WTC11 (cell line): ENCODE data around the gene MEF2B. TPM values are rescaled to one million over a fixed set of nuclear protein-coding genes. Genes with fewer than 3 reads are reported as not detected.

Source experiments
- ATAC-seq: fragments of 200-7000 bp; cut with Tn5 transposase; 2 replicates; pipeline ENCODE4 v1.10.0; 2021; ENCODE audit warnings: mild to moderate bottlenecking, moderate library complexity
- CTCF ChIA-PET: fragments of 300-600 bp; sonication (Branson Sonifier 250); formaldehyde crosslinking; loops from one replicate; lab custom pipeline; 2021; ENCODE audit warnings: antibody characterized with exemption; lab: Charles Lee
- POLR2A ChIA-PET: fragments of 350-600 bp; sonication (Branson Sonifier 250); formaldehyde crosslinking; loops from one replicate; lab custom pipeline; 2021; ENCODE audit warnings: antibody characterized with exemption; lab: Charles Lee
- DNase-seq: peaks from one replicate; pipeline ENCODE4 v3.0.0; 2021; ENCODE audit warnings: low spot score
- H3K27ac Mint-ChIP-seq: 2 replicates; pipeline ENCODE4 v1.8.0; 2021; ENCODE audit warnings: mixed read lengths
- H3K27me3 Mint-ChIP-seq: 2 replicates; pipeline ENCODE4 v1.8.0; 2021; ENCODE audit warnings: low read depth, mild to moderate bottlenecking, moderate library complexity, mixed read lengths
- H3K36me3 Mint-ChIP-seq: 2 replicates; pipeline ENCODE4 v1.8.0; 2021; ENCODE audit warnings: mixed read lengths
- H3K4me1 Mint-ChIP-seq: 2 replicates; pipeline ENCODE4 v1.8.0; 2022; ENCODE audit warnings: mixed read lengths
- H3K4me3 Mint-ChIP-seq: 2 replicates; pipeline ENCODE4 v1.8.0; 2021; ENCODE audit warnings: mild to moderate bottlenecking, moderate library complexity, mixed read lengths
- H3K9me3 Mint-ChIP-seq: 2 replicates; pipeline ENCODE4 v1.8.0; 2021; ENCODE audit warnings: mixed read lengths
- FOXJ3 ChIP-seq: sonication (generic); formaldehyde crosslinking; IDR thresholded peaks from 2 replicates; pipeline ENCODE4 v1.9.0; 2021; ENCODE audit warnings: missing genetic modification reagents, mild to moderate bottlenecking, borderline replicate concordance
- JAZF1 ChIP-seq: fragments of 250-450 bp; sonication (Bioruptor Pico); IDR thresholded peaks from 2 replicates; pipeline ENCODE4 v1.9.0; 2021; ENCODE audit warnings: moderate library complexity, mild to moderate bottlenecking, inconsistent platforms
- NFATC4 ChIP-seq: fragments of 250-450 bp; sonication (Bioruptor Pico); IDR thresholded peaks from 2 replicates; pipeline ENCODE4 v1.9.0; 2021; ENCODE audit warnings: mild to moderate bottlenecking
- NR1H2 ChIP-seq: sonication (generic); formaldehyde crosslinking; IDR thresholded peaks from 2 replicates; pipeline ENCODE4 v1.9.0; 2021; ENCODE audit warnings: mild to moderate bottlenecking, moderate library complexity, missing genetic modification reagents
- ZNF121 ChIP-seq: sonication (generic); formaldehyde crosslinking; IDR thresholded peaks from 2 replicates; pipeline ENCODE4 v1.8.0; 2023; ENCODE audit warnings: missing genetic modification reagents
- total RNA-seq: library from RNA; stranded (reverse); gene quantifications from 3 replicates; pipeline ENCODE4 v1.2.3, GENCODE V29; 2021
- TF ChIP-seq, protein P1 (sequence below): sonication (generic); formaldehyde crosslinking; IDR thresholded peaks from 2 replicates; pipeline ENCODE4 v1.8.1; 2023; ENCODE audit warnings: mild to moderate bottlenecking, missing genetic modification reagents, borderline replicate concordance
- TF ChIP-seq, protein P2 (sequence below): sonication (generic); formaldehyde crosslinking; IDR thresholded peaks from 2 replicates; pipeline ENCODE4 v1.8.1; 2022; ENCODE audit warnings: mild to moderate bottlenecking, missing genetic modification reagents, moderate library complexity, borderline replicate concordance
- TF ChIP-seq, protein P3 (sequence below): sonication (generic); formaldehyde crosslinking; IDR thresholded peaks from 2 replicates; pipeline ENCODE4 v1.8.1; 2023; ENCODE audit warnings: mild to moderate bottlenecking, missing genetic modification reagents
- TF ChIP-seq, protein P4 (sequence below): fragments of 250-450 bp; sonication (Bioruptor Pico); IDR thresholded peaks from 2 replicates; pipeline ENCODE4 v1.9.0; 2021; ENCODE audit warnings: mild to moderate bottlenecking, borderline replicate concordance
- TF ChIP-seq, protein P5 (sequence below): sonication (generic); formaldehyde crosslinking; IDR thresholded peaks from 2 replicates; pipeline ENCODE4 v1.8.0; 2022; ENCODE audit warnings: mild to moderate bottlenecking, missing genetic modification reagents

MEF2B gene
- total RNA-seq, 1 experiment from 2014 or later: 1.7 TPM

DNA sequence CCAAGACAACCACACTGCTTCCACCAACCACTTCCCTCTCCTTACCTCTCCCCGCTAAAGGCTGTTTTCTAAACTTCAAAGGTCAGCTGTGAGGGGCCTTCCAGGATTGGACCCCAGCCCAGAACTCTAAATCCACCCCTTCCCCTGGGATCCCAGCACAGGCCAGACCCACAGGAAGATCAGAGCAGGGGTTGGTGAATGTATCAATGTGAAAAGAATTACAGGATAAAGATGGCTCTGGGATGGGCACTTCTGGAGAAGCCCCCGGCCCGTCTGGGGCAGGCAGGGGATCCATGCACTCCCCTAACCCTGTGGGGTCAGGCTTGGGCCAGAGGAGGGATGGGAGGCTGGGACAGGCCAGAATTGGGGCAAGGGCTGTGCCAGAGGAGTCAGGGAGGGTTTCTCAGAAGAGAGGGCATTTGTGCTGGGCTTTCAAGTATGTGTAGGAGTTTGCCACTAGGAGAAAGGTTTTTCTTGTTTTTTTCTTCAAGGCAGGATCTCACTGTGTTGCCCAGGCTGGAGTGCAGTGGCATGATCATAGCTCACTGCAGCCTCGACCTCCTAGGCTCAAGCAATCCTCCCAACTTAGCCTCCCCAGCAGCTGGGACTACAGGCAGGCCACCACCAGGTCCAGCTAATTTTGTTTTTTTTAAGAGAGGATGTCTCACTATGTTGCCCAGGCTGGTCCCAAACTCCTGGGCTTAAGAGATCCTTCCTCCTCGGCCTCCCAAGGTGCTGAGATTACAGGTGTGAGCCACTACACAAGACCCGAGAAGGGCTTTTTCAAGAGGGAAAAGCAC lies 1.0 kb upstream of the MEF2B start:
- Mint-ChIP-seq H3K4me1 (peaks cover 15% of the 10 kb centered on the region), H3K27ac (no peak overlapping the region), H3K27me3 (peaks cover 68% of the 10 kb centered on the region), H3K4me3 (peak overlapping the region; percentile 61), H3K9me3 (no peaks in the 10 kb centered on the region), H3K36me3 (no peaks in the 10 kb centered on the region)
- CTCF ChIA-PET: no interaction called here
- POLR2A ChIA-PET: interaction anchor here (0.6 to 1.5 kb wide), 2 partner anchors 10 to 22 kb away, joined by 3 to 12 read pairs; no protein-coding TSS in a partner anchor
- TF ChIP-seq ZNF121 (CRISPR knock-in tag): peak; percentile 81; the same call in 1 of the 2 replicates
- TF ChIP-seq, protein P1, sequence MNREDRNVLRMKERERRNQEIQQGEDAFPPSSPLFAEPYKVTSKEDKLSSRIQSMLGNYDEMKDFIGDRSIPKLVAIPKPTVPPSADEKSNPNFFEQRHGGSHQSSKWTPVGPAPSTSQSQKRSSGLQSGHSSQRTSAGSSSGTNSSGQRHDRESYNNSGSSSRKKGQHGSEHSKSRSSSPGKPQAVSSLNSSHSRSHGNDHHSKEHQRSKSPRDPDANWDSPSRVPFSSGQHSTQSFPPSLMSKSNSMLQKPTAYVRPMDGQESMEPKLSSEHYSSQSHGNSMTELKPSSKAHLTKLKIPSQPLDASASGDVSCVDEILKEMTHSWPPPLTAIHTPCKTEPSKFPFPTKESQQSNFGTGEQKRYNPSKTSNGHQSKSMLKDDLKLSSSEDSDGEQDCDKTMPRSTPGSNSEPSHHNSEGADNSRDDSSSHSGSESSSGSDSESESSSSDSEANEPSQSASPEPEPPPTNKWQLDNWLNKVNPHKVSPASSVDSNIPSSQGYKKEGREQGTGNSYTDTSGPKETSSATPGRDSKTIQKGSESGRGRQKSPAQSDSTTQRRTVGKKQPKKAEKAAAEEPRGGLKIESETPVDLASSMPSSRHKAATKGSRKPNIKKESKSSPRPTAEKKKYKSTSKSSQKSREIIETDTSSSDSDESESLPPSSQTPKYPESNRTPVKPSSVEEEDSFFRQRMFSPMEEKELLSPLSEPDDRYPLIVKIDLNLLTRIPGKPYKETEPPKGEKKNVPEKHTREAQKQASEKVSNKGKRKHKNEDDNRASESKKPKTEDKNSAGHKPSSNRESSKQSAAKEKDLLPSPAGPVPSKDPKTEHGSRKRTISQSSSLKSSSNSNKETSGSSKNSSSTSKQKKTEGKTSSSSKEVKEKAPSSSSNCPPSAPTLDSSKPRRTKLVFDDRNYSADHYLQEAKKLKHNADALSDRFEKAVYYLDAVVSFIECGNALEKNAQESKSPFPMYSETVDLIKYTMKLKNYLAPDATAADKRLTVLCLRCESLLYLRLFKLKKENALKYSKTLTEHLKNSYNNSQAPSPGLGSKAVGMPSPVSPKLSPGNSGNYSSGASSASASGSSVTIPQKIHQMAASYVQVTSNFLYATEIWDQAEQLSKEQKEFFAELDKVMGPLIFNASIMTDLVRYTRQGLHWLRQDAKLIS (CRISPR knock-in tag): no peak
- ATAC-seq (no peak), DNase-seq (no peak)

DNA sequence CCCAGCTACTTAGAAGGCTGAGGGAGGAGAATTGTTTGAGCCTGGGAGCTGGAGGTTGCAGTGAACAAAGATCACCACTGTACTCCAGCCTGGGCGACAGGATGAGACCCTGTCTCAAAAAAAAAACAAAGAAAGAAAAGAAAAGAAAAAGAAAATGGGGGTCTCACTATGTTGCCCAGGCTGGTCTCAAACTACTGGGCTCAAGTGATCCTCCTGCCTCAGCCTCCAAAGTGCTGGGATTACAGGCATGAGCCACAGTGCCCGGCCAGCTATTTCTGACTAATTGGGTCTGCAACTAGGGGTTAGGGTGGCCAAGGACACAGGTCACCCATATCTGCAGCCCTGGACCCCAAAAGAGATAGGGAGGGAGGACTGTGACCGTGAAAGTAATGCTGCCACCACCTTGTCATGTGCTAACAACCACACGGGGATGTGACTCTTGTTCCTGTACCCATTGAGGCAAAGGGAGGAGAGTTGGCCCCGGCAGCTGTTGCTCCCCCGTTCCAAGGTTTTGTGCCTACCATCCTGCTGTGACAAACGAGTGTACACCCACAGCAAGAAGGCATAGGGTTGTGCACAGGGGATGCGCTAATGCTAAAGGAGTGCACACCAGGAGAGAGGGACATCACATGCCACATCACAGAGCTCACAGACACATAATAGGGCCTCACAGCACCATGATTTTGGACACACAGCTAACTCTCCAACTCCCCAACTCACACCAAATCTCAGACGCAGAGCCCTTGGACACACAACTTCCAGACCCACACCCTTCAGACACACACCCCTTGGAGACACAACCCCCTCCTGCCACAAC lies 619 bp downstream of the MEF2B start:
- no peak for DNase-seq
- Mint-ChIP-seq H3K36me3 (no peaks in the 10 kb centered on the region), H3K4me1 (peaks cover 15% of the 10 kb centered on the region), H3K27me3 (peaks cover 73% of the 10 kb centered on the region), H3K27ac (no peak overlapping the region), H3K9me3 (no peaks in the 10 kb centered on the region), H3K4me3 (peak overlapping the region; percentile 61)
- ChIA-PET POLR2A (interaction anchor here (1.0 to 1.5 kb wide), 5 partner anchors 8 to 48 kb away, joined by 3 to 12 read pairs (median 4); no protein-coding TSS in a partner anchor), CTCF (interaction anchor here (0.6 to 3.3 kb wide), 7 partner anchors 17 to 90 kb away, joined by 3 to 32 read pairs (median 5); no protein-coding TSS in a partner anchor)
- ATAC-seq: no peak
- TF ChIP-seq, protein P2, sequence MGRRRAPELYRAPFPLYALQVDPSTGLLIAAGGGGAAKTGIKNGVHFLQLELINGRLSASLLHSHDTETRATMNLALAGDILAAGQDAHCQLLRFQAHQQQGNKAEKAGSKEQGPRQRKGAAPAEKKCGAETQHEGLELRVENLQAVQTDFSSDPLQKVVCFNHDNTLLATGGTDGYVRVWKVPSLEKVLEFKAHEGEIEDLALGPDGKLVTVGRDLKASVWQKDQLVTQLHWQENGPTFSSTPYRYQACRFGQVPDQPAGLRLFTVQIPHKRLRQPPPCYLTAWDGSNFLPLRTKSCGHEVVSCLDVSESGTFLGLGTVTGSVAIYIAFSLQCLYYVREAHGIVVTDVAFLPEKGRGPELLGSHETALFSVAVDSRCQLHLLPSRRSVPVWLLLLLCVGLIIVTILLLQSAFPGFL (CRISPR knock-in tag): no peak
- TF ChIP-seq, protein P3, sequence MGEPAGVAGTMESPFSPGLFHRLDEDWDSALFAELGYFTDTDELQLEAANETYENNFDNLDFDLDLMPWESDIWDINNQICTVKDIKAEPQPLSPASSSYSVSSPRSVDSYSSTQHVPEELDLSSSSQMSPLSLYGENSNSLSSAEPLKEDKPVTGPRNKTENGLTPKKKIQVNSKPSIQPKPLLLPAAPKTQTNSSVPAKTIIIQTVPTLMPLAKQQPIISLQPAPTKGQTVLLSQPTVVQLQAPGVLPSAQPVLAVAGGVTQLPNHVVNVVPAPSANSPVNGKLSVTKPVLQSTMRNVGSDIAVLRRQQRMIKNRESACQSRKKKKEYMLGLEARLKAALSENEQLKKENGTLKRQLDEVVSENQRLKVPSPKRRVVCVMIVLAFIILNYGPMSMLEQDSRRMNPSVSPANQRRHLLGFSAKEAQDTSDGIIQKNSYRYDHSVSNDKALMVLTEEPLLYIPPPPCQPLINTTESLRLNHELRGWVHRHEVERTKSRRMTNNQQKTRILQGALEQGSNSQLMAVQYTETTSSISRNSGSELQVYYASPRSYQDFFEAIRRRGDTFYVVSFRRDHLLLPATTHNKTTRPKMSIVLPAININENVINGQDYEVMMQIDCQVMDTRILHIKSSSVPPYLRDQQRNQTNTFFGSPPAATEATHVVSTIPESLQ (CRISPR knock-in tag): no peak
- TF ChIP-seq, protein P4, sequence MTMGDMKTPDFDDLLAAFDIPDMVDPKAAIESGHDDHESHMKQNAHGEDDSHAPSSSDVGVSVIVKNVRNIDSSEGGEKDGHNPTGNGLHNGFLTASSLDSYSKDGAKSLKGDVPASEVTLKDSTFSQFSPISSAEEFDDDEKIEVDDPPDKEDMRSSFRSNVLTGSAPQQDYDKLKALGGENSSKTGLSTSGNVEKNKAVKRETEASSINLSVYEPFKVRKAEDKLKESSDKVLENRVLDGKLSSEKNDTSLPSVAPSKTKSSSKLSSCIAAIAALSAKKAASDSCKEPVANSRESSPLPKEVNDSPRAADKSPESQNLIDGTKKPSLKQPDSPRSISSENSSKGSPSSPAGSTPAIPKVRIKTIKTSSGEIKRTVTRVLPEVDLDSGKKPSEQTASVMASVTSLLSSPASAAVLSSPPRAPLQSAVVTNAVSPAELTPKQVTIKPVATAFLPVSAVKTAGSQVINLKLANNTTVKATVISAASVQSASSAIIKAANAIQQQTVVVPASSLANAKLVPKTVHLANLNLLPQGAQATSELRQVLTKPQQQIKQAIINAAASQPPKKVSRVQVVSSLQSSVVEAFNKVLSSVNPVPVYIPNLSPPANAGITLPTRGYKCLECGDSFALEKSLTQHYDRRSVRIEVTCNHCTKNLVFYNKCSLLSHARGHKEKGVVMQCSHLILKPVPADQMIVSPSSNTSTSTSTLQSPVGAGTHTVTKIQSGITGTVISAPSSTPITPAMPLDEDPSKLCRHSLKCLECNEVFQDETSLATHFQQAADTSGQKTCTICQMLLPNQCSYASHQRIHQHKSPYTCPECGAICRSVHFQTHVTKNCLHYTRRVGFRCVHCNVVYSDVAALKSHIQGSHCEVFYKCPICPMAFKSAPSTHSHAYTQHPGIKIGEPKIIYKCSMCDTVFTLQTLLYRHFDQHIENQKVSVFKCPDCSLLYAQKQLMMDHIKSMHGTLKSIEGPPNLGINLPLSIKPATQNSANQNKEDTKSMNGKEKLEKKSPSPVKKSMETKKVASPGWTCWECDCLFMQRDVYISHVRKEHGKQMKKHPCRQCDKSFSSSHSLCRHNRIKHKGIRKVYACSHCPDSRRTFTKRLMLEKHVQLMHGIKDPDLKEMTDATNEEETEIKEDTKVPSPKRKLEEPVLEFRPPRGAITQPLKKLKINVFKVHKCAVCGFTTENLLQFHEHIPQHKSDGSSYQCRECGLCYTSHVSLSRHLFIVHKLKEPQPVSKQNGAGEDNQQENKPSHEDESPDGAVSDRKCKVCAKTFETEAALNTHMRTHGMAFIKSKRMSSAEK (CRISPR knock-in tag): no peak
- TF ChIP-seq NR1H2 (CRISPR knock-in tag) (no peak), FOXJ3 (CRISPR knock-in tag) (no peak), JAZF1 (CRISPR knock-in tag) (no peak), NFATC4 (CRISPR knock-in tag) (no peak)
- TF ChIP-seq, protein P5, sequence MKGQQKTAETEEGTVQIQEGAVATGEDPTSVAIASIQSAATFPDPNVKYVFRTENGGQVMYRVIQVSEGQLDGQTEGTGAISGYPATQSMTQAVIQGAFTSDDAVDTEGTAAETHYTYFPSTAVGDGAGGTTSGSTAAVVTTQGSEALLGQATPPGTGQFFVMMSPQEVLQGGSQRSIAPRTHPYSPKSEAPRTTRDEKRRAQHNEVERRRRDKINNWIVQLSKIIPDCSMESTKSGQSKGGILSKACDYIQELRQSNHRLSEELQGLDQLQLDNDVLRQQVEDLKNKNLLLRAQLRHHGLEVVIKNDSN (CRISPR knock-in tag): no peak; the same call in 1 of the 2 replicates
